Neural cell (in vitro differentiated cells): ENCODE results near the gene RUVBL1.

Experiments used
- CTCF ChIP-seq: fragments of 450-650 bp; IDR thresholded peaks from 2 replicates; pipeline ENCODE4 v1.5.1; 2014; ENCODE audit warnings: antibody characterized with exemption, mild to moderate bottlenecking, moderate library complexity; ENCODE audit not compliant: poor library complexity, severe bottlenecking
- EZH2 ChIP-seq: fragments of 200-600, 300-800 bp; shearing (Covaris generic), sonication (generic); IDR thresholded peaks from 2 replicates; pipeline ENCODE4 v1.6.1; 2014; ENCODE audit warnings: antibody characterized with exemption, low read length, borderline replicate concordance, mild to moderate bottlenecking; ENCODE audit not compliant: insufficient read depth, poor library complexity, severe bottlenecking
- MXI1 ChIP-seq: fragments of 450-650 bp; conservative IDR thresholded peaks from 2 replicates; pipeline ENCODE4 v1.6.1; 2014; ENCODE audit warnings: antibody characterized with exemption, mild to moderate bottlenecking; ENCODE audit not compliant: poor library complexity, severe bottlenecking
- POLR2AphosphoS5 ChIP-seq: IDR thresholded peaks from 2 replicates; pipeline ENCODE4 v1.6.1; 2012
- SMC3 ChIP-seq: fragments of 450-650 bp; conservative IDR thresholded peaks from 2 replicates; pipeline ENCODE4 v1.6.1; 2014; ENCODE audit warnings: antibody characterized with exemption, mild to moderate bottlenecking, moderate library complexity; ENCODE audit not compliant: poor library complexity
- TAF1 ChIP-seq: IDR thresholded peaks from 2 replicates; pipeline ENCODE4 v1.6.1; 2012; ENCODE audit warnings: low read depth

GRCh38 chr3:128077665-128078064 lies 45.9 kb downstream of the RUVBL1 start:
- no peak for TF ChIP-seq CTCF
- TF ChIP-seq EZH2 = no peak
- no peak for TF ChIP-seq POLR2AphosphoS5
- TF ChIP-seq MXI1 = no peak
- no peak for TF ChIP-seq TAF1
- TF ChIP-seq SMC3 = no peak
